GM18867 (cell line): Measurements from ENCODE around the gene NEURL3.

Experiments used
- ATAC-seq: cut with Tn5 transposase; IDR thresholded peaks from one replicate; pipeline ENCODE4 v1.9.1; 2021; ENCODE audit warnings: mild to moderate bottlenecking, moderate library complexity; ENCODE audit not compliant: unreplicated experiment

NEURL3 gene

DNA sequence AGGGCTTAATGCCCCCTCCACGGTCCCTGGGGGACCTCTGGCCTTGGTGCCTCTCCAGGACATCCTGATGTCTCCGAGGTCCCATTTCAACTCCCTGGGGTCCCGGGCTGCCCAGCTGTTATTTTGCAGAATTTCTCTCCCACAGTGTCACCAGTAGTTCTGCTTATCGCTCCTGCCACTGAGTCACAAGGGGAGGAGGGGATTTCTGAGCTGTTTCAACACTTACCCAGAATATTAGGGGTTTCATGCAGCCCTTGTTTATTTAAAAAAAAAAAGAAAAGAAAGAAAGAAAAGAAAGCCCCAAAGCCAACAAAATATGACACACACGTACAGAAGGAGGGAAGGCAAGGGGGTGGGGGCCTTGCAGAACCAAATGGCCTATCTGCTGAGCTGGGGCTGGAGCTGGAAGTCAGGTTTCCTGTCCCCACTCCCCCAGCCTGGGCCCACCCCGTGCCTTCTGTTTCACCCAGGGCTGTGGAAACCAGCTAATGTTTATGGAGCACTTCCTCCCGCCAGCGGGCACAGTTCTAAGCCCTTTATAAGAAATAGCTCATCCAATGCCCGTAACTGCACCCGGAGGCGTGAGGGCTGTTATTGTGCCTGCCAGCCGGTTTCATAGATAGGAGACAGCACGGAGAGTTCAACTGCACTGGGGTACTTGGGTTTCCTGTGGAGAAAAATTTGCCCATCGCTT is 23.0 kb upstream of the NEURL3 start:
- no peak for ATAC-seq

DNA sequence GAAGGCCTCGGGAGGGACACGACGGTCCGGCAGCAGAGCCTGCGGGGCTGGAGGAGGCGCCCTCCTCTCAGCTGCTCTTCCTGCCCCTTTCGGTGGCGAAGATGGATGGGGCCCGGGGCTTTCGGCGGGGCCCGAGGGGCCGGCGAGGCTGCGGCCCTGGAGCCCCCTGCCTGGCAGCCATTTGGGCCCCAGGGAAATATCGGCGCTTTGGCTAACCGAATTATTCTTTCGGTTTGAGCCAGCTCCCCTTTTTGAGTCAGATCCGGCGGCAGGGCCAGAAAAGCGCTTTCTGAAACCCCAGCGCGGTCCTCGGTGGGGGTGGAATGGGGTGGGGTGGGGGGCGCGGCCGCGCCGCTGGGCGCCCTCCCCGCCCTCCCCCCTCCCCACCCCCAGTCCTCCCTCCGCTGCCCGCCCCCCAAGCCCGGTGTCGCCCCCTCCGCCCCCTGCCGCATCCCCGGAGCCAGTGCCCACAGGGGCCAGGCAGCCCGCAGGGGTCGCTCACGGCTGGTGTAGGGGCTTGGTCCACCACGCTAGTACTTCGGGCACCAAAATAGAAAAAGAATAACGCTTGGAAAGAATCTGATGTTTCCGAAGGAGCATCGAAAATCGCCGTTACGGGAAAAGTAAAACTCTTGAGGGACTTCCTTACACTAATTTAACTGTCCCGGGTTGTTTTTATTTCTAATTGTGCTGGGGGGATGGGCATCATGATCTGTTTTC is 22.3 kb upstream of the NEURL3 start:
- ATAC-seq = peak; percentile 32

GRCh38 chr2:96526615-96527285 is 21.6 kb upstream of the NEURL3 start:
- no peak for ATAC-seq

- ATAC-seq = no peak
Measured at GRCh38 chr2:96526101-96526591, 21.0 kb upstream of the NEURL3 start.

DNA sequence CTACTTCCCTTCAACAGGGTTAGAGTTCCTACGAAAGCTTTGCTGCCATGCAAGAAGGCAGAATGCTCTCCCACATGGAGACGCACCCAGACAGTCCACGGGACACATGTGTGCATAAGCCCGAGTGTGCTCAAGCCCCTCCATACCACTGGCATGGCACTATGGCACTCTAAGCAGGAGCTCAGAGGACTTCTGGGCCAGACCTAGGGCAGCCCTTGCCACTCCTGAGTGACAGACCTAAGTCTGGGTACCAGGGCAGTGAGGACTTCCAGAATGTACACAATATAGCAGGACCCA is 20.0 kb upstream of the NEURL3 start:
- no peak for ATAC-seq

GRCh38 chr2:96524482-96525210 is 19.5 kb upstream of the NEURL3 start:
- ATAC-seq = no peak

GRCh38 chr2:96523659-96524481 is 18.7 kb upstream of the NEURL3 start:
- no peak for ATAC-seq

DNA sequence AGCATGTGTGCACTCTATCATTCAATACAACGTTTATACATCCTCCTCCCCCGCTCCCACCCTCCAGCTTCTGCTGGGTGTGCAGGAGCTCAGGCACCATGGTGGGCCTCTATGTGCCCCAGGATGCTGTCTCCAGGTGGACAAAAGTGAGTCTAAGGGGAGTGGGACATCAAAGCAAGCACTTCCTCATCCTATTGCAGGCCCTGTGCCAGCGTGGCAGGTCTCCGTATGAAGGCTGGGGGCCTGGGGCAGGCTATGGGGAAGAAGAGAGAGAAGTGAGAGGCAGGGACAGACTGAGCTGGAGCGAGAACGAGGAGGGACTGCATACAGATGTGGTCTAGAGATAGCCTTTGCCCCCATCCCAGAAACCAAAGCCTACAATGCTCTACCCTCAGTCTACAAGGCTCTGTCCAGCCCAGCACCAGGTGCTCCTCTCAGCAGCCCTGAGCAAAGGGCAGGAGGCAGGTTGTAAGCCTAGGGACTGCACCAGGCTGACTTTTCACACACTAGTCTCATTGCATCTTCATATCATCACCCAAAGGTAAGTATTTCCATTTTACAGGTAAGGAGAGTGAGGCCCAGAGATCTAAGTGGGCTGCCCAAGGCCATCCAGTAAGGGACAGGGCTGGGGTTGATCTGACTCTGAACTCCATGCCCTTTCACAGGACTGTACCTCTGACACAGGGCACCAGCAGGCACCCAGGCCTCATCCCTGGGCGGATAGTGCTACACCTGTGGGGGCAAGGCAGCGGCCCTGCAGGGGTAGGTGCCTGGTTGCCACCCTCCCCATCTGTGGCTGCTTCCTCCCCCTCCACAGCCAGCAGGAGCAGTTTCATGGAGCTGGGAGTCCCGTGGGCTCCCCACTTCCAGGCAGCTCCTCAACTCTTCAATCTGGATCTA is 17.4 kb upstream of the NEURL3 start:
- no peak for ATAC-seq

DNA sequence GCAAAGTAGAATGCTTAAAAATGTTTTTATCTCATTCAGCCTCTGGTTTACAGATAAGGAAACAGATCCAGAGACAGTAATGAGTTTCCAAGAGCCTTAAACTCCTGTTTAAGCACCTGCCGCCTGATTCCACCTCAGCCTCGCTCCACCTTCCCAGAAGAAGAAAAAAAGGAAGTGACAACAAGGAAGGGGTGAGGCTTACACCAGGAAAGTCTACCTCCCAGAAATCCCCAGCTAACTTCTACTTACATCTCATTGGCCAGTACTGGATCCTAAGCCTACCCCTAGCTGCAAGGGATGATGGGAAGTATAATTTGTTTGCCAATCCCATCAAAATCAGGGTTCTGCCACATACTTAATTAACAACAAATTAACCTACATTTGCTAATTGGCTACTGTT is 16.1 kb upstream of the NEURL3 start:
- ATAC-seq = no peak

GRCh38 chr2:96520697-96521096 is 15.5 kb upstream of the NEURL3 start:
- ATAC-seq = no peak

- no peak for ATAC-seq
Measured at GRCh38 chr2:96520231-96520630, 15.1 kb upstream of the NEURL3 start.

- no peak for ATAC-seq
Measured at GRCh38 chr2:96517079-96517478, 11.9 kb upstream of the NEURL3 start.

DNA sequence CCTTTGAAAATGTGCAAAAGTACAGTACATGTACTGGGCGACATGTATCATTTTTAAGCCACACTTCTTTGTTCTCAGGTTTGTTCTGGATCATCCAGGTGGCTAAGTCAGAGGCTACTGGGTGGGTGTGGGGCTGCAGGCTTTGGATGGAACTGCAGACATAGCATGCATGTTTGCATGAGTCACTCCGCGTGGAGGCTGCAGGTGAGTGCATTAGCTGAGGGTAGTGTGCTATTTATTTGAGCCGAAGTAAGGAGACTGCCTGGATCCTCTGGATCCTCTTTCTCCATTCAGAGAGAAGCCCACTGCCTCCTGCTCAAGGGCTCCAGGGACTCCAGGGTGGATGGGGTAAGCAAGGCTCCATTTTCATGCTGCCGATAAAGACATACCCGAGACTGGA is 9.4 kb upstream of the NEURL3 start:
- ATAC-seq = no peak

DNA sequence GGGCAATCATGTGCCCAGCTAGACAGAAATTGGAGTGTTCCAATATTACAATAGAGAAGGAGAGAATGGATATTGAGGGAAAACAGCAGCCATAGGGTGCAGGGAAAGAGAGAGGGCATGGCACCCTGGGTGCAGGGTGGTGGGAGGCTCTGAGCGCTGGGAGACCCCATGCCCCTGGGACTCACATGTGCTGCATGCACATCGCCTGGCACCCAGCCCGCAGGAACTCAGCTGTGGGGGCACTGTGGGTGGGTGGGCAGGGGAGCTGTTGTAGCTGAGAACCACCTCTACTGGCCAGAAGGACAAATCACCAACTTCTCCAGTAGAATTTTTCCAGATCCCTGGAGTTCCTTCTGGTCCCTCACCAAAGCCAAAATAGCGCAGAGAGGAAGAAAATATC is 7.2 kb upstream of the NEURL3 start:
- ATAC-seq = no peak

DNA sequence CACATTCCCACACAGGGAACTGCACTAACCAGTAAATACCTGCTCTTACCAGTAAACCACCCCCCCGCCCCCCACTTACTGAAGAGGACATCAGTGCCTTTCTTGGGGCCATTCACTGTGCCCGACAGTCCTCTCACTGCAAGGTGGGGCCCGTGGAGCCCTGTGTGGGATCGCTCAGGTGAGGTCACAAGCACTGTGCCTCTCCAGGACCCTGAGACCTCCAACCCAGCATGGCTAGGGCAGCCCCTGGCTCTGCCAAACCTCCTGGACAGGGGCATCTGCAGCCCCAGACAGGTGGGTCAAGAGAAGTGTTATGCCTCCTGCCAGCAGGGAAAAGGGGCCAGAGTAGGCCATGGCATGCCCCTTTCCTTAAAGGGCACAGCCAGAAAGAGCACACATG is 6.7 kb upstream of the NEURL3 start:
- ATAC-seq = no peak

GRCh38 chr2:96510931-96511595 is 5.9 kb upstream of the NEURL3 start:
- no peak for ATAC-seq

DNA sequence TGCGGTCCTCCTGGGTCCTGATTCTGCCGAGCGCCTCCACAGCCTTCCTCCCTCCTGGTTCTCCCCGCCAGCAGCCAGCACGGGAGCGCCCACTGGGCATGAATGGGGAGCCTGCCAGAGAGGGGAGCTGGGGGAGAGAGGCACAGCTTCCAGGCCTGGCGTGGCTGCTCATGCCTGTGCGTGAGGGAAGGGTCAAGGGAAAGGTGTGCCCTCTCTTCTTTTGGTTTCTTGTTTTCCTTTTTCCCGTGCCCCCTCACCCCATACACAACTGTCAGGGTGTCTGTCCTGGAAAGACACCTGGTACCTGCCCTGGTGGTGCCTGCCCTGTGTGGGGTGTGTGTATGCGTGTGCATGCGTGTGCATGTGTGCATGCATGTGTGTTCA is 4.7 kb upstream of the NEURL3 start:
- ATAC-seq = no peak

GRCh38 chr2:96509114-96509846 is 4.1 kb upstream of the NEURL3 start:
- peak; percentile 65 for ATAC-seq
